Measurements from ENCODE around the gene MYMX.
A peak's percentile ranks its signal among the peaks of the same experiment; 100 is the strongest.

Gene MYMX

GRCh38 chr6:44245912-44246662 is 29.4 kb downstream of the MYMX start:
- peak; percentile 27 for TF ChIP-seq CTCF (IDR thresholded peaks at IDR 0.05; ENCODE audit: extremely low read depth, missing control alignments)
- DNase-seq (ENCODE audit: low spot score), result peak; percentile 88

- TF ChIP-seq CTCF (IDR thresholded peaks at IDR 0.05; ENCODE audit: extremely low read depth, missing control alignments), result no peak
- DNase-seq (ENCODE audit: low spot score), result peak; percentile 96
These were observed 30.1 kb downstream of the MYMX start, which contains the start of gene HSP90AB1 for GRCh38 chr6:44246663-44247337. Gene HSP90AB1 (plus strand): TSS chr6:44247101. CDS start chr6:44248630, 1,529 bp downstream.

- peak; percentile 73 for DNase-seq (ENCODE audit: low spot score)
These were observed 30.9 kb downstream of the MYMX start for GRCh38 chr6:44247338-44248302.

GRCh38 chr6:44248579-44248978 is 31.9 kb downstream of the MYMX start:
- no peak for TF ChIP-seq CTCF (IDR thresholded peaks at IDR 0.05; ENCODE audit: extremely low read depth, missing control alignments)
- DNase-seq (ENCODE audit: low spot score), result no peak

More at GRCh38 chr6:44247338-44248302, 30.9 kb downstream of the MYMX start:
- TF ChIP-seq CTCF (IDR thresholded peaks at IDR 0.05; ENCODE audit: extremely low read depth, missing control alignments), result no peak

GRCh38 chr6:44249082-44249748 is 32.5 kb downstream of the MYMX start:
- TF ChIP-seq CTCF (IDR thresholded peaks at IDR 0.05; ENCODE audit: extremely low read depth, missing control alignments), result no peak
- no peak for DNase-seq (ENCODE audit: low spot score)

GRCh38 chr6:44250067-44250717 is 33.5 kb downstream of the MYMX start:
- TF ChIP-seq CTCF (IDR thresholded peaks at IDR 0.05; ENCODE audit: extremely low read depth, missing control alignments), result no peak
- DNase-seq (ENCODE audit: low spot score), result no peak
